CD4-positive, alpha-beta T cell treated with Interleukin-1 beta for 1 hour (primary cell): ENCODE measurements around the gene COX6A1.
"Not testable (repeated sequence)": the region's sequence is repeated elsewhere in the genome, so short reads cannot be mapped to it uniquely, and the experiment has no call there.

Source experiments
- DNase-seq, 2 donors: peaks; one replicate each; pipeline ENCODE4 v3.0.0-alpha.2; 2020 to 2022

COX6A1 gene

DNA sequence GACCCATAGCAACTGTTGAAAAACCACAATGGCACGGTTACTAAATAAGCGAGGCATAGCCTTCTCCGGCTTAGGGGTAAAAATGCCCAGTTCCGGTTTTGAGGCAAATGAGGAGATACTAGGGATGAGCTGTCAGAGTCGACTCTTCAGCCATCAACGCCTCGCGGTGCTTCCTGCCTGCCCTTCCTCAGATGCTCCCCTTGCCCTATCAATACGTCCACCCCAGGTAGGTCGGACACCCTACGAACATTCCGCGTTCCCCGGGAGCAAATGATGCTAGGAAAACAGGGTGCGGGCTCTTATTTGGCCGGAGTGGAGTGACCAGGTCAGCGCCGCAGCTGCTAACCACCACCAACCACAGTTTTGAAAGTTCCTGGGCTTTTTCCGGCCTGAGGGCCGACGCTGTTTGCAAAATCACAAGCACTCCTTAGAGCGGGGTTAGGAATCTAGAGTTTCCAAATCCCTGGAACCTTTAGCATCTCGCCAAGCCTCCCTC is 30.5 kb downstream of the COX6A1 start:
- DNase-seq: peak; percentile 24 to 31

DNA sequence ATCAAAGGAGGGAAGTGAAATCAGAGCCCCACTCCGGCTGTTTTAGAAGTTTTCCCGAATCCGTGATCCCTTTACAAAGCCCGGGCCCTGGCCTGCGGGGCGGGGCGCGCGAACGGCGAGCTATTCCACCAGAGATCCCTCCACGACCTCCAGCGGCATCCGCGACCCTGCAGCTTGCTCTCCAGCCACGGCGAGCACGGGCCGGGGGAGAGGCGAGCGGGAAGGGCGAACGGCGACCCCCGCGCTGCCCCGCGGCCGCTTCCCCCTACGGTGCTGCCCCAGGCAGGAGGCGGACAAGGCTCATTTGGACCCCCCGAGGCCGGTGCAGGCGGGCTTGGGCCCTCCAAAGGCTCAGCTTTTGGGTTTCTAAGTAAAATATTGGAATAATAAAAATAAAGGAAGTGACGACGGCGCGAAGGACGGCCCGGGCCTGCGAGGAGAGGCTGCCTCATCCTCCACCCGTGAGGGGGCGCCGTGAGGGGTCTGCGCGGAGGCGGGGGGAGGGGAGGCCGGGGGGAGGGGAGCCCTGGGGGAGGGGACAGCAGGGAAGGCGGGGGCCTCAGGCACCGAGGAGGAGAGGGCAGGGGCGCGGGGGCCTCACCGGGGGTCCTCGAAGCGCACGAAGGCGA is 31.0 kb downstream of the COX6A1 start:
- DNase-seq: peak in 1 of 2 donors; percentile 54

DNA sequence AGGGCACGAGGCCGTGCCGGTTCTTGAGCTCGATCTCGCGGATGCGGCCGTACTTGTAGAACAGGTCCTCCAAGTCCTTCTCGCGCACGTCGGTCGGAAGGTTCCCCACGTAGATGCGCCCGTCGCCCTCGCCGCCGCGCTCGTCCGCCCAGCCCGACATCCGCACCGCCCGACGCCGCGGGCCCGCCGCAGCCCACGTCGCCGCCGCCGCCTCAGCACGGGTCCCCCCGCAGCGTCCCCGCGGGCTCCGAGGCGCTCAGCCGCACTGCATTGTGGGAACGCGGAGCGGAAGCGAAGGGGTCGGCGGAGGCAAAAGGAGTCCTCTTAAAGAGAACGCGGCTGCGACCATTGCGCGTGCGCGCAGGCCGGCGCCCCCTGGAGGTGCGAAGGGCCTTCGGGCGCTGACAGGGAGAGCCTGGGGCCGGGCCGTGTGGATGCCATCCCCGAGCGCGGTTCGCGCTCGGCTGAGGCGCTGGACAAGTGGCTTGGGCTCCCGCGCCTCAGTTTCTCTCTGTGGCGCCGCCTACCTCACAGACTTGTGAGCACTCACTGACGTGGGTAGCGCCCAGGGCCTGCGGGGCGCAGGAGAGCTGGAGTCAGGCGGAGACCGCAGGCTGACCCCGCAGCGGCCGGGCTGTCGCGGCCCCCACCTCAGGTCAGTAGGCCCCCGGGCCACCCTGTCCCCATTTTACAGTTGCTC is 31.7 kb downstream of the COX6A1 start, which contains the start of gene SRSF9:
TSS of gene SRSF9 (minus strand) at position 299 of the 700 bp plus-strand sequence. CDS start at position 160, 139 bp downstream.
- peak; percentile 97 for DNase-seq

DNA sequence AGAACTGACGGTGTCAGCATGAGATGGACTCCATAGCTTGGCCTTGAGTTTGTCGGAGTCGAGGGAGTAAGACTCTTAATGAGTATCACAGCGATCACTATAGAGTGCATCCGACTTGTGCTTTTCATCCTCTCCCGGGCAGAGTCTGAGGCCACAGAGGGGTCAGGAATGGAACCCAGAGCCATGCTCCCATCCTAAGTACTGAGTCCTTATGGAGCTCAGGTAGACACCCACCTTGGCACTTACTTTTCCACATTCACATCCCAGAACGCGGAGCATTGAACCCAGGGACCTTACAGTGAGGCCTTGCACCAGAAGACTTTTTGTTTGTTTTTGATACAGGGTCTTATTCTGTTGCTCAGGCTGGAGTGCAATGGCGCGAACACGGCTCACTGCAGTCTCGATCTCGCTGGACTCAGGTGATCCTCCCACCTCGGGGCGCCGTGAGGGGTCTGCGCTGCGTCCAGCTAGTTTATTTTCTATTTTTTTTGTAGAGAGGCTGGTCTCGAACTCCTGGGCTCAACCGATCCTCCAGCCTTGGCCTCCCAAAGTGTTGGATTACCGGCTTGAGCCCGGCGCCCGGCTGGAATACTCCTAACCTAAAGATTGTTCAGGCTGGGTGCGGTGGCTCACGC is 32.4 kb downstream of the COX6A1 start:
- no peak for DNase-seq

DNA sequence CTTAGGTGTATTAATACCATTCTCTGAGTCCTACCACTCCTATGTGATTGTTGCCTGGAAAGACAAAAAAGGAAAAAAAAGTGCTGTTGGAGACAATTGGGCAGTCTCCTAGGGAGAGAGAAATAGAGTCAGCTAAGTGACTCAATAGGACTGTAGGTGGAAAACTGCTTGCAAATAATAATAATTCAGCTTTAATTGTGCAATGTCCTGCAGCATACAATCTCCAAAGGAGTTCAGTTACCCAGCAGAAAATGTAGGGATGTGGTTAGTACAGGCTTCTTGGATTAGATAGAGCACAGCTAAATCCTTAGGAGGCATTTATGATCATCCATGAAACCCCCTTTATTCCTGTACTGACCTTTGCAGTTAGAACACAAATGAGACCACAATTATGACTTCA is 34.6 kb downstream of the COX6A1 start:
- no peak for DNase-seq

DNA sequence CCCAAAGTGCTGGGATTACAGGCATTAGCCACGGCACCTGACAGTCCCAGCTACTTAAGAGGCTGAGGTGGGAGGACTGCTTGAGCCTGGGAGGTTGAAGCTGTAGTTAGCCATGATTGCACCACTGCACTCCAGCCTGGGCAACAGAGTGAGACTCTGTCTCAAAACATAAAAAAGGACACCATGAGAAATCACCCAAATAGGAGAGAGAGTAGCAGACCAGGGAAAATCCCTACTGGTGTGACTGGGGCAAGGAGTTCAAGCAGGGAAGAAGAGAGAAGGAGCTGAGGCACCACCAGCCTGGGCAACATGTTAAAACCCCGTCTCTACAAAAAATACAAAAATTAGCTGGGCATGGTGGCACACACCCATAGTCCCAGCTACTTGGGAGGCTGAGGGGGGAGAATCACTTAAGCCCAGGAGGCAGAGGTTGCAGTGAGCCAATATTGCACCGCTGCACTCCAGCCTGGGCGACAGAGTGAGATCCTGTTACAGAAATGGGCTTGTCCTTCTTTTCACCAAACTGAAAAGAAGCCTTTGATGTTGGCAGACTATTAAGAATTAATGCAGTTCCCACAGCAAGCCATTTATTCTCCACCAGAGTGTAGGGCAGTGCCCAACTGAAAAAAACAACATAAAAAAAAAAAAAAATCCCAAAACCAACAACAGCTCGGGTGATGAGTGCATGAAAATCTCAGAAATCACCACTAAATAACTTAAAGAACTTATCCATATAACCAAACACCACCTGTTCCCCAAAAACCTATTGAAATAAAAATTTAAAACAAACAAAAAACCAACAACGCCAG is 36.1 kb downstream of the COX6A1 start:
- DNase-seq: no peak

DNA sequence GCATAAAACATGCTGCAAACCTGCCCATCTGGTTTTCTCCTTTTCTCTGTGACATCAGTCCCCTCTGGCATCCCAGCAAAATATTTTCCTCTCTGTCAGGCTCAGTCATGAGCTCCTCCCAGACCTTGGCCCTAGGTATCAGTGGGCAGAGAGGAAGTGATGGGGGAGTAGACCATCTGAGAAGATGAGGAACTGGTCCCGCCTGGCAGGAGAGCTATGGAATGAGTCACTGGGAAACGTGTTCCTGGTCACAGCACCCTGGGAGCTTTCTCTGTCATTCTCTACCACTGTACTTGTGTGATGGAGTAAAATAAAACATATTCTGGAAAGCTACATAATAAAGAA is 36.7 kb downstream of the COX6A1 start:
- DNase-seq: peak in 1 of 2 donors; percentile 33

DNA sequence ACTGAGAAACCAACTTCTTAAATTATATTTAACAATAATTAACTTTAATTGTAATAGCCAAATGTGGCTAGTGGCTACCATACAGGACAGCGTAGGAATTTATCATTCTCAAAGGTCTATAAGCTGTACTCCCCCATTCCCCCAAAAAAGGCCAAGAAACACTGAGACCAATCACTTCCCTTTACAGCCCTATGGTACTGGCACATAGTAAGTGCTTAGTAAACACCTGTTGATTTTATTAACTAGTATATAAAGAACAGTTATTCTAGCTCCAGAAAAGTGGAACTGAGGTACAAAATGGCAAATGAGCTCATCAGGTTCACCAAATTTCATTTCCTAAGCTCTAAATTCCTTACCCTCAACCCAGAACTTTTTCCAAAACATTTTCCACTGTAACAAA is 37.7 kb downstream of the COX6A1 start:
- no peak for DNase-seq

DNA sequence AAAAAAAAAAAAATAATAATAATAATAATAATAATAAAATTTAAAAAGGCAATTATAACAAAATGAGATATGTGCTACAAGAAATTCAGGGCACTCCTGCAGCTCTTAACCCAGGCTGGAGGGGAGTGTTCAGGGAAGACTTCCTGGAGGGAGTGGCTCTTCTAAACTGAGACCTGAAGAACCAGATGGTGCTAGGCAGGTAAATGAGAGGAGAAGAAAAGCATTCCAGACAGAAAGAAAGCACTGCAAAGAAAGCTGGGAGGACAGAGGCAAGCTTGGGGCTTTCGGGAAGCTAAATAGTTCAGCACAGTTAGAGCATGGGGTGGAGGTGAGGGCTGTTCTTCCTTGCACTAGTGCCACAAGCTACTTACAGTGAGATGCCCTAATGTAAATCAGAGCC is 41.5 kb downstream of the COX6A1 start:
- no peak for DNase-seq

DNA sequence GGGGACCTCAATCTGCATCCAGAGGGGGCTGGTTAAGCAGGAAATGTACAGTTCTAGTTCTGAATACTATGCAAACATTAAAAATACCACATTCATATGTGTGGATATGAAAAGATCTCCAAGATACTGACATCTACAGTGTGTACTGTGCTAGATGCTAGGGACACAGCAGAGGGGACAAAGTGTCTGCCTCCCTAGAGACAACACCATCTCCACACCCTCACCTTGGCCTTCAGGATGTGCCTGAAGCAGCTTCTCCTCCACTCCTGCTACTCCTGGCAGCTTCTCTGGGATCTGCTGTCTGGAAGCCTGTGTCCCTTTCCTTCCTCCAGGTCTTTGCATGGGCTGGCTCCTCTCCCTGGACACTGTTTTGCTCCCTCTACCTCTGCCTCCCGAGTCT is 42.3 kb downstream of the COX6A1 start:
- no peak for DNase-seq

DNA sequence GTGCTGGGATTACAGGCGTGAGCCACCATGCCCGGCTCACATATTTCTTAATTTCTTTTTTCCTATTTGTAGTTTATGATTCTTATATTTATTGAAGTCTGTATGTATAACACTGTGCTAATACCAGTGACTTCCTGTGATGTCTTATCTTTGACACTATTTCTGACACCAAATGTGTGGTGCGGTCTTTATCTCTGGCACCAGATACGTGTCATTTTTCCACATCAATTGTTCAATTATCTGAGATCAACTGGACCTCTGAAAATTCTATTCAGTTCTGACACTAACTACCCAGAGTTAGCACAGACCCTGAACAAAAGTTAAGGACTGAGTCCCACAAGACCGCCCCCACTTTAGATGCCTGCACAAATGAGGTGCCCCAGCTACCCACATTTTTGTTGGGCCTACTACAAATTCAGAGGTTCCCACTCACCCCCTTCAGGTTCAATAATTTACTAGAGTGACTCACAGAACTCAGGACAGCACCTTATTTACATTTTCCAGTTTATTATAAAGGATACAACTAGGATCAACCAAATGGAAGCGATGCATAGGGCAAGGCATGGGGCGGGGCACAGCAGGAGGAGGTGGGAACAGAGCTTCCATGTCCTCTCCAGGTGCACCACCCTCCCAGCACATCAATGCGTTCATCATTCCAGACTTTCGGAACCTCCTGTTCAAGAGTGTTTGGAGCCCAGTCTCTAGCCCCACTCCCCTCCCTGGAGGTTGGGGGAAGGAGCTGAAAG is 43.3 kb downstream of the COX6A1 start:
- DNase-seq: peak in 1 of 2 donors; percentile 48

DNA sequence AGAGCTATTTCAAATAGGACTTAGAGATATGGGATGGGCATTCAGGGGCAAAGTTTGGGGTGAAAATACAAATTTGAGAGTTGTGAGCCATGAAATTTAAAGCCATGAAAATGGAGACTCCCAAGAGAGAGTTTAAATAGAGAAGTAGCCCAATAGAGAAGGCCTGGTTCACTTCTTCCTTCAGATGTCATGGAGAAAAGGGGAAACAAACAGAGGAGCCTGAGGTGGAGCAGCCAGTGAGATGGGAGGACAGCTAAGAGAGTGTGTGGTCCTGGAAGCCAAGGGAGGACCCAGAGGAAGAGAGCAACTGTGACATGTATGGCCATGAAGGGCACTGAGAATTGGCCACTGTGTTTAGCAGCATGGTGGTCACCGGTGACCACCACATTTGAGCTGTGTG is 45.7 kb downstream of the COX6A1 start:
- DNase-seq: no peak

DNA sequence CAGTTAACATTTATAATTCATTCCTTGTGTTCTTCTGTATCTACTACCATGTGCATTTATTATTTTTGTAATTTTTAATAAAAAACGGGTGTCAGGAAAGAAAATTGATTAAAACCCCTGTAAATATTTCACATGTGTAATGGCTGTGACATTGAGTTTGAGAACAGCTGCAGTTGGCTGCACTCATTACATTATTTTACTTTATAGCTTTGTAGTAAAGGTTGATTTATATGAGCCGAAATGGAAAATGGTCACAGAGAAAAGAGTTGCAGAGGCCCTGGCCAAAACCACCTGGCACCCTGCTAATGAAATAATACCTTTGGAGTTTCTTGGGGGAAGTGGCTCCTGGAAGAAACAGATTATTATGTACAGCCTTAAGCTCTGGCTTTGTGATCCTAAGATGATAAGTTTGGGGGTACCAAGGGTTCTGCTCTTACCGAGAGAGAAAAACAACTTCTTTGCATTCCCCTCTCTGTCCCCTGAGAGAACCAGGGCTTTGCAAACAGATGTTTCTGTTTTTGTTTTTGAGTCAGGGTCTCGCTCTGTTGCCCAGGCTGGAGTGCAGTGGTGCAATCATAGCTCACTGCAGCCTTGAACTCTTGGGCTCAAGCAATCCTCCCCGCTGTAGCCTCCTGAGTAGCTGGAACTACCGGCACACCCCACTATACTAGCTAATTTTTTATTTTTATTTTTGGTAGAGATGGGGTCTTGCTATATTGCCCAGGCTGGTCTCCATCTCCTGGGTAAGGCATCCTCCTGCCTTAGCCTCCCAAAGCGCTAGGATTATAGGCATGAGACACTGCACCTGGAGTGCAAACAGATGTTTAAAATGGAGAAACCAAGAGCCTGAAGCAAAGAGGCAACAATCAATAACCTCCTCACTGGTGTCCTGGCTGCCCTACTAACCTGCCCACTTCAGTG is 48.3 kb downstream of the COX6A1 start:
- DNase-seq: no peak

DNA sequence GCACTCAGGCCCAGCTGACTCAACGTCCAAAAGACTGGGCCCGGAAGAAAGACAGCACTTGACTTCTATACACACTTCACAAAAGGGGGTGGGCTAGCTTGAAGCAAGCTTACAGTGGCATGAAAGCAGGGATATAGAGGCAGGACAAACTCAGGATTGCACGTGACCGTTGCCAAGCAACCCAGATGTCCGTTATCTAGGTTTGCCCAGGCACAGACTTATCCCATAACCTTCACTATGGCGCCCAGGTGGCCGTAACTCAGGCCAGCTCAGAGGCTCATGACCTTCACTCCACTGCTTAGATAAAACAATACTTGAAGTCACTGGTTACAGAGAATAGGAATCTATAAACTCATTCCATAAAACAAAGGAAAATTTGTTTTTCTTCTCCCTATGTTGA is 49.6 kb downstream of the COX6A1 start:
- not testable (repeated sequence) for DNase-seq

DNA sequence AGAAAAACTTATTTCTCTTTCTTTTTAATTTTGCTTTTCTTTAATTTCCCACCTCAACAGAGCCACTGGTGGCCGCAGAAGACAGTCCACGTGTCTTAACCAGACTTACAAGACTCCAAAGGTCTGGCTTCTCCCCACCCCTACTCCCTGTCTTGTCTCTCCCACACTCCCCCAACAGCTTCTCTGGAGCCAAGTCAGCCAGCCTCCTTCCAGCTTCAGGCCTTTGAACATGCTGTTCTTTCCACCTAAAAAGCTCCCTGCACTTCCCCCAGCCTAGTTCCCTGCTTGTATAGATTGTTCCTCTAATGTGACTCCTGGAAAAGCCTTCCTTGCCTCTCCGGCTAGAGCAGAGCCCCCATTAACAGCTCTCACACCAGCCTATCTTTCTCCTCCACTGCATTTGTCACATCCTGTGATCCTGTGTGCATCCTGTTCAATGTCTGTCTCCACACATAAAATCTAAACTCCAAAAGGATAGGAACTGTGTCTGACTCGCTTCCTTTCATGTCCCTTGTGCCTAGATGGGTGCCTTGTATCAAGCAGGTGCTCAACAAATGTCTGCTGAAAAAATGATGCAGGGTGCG is 50.2 kb downstream of the COX6A1 start:
- no peak for DNase-seq

DNA sequence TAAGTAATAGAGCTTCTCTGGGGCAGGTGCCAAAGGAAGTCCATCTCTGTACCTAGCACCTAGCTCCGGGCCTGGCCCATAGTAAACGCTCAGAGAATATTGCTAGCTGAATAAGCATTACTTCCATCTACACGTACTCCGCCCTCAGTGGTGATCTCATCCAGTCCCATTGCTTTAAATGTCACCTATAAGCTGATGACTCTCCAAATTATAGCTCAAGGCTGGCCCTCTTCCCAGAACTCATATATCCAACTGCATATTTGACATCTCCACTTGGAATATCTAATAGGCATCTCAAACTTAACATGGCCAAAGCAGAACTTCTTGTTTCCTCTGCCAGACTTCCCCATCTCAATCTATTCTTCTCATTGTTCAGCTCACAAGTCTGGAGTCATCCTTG is 51.1 kb downstream of the COX6A1 start:
- DNase-seq: no peak

DNA sequence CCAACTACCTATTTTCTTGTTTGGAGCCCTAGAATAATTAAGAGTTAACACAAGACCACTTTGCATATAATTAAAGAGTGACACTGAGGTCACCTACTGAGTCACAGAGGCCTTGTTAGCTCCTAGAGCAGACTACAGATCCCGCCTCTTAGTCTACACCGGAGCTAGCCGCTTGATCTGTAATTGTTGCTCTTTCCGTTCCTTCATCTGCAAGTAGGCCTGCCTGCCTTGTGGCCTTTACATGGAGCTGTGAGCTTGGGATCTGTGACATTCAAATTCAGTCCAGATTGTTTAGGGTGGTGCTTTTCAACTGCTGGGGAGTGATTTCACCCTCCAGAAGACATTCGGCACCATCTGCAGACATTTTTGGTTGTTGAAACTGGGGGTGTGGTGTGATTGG is 52.4 kb downstream of the COX6A1 start:
- DNase-seq: no peak
